ENCODE results near the gene MALAT1.

DNA sequence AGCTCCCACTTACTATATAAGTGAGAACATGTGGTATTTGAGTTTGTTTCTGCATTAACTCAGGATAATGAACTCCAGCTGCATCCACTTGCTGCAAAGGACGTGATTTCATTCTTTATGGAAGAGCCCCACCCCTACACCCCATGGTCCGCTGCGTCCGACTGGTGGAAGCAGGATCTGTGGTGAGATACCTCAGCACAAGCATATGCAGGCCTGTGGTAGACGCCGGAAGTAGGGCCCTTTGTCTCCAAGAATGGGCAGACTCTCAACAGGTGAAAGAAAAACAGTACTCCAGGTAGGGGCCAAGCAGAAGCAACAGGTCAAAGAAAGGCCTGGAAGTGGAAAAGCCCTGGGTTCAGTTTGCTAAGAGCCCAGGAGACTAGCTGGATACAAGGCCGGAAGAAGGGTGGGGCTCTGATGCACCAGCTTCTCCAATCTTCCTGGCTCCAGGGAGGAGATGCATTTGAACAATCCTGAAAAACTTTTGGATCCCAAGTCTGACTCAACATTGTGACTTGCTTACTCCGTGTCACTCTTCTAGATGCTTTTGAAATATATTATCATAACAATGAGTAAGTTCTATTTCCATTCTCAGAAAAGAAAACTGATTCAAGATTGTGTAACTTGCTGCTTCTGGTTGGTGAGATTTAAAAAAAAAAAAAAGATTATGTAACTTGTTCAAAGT lies 45.9 kb upstream of the MALAT1 start:
- TF ChIP-seq SUZ12 (IDR thresholded peaks at IDR 0.05; ENCODE audit: low read length) (no peak), POLR2AphosphoS5 (IDR thresholded peaks at IDR 0.05; ENCODE audit: low read depth, low read length) (no peak), TEAD4 (IDR thresholded peaks at IDR 0.05; ENCODE audit: low read depth, low read length) (no peak), CREB1 (IDR thresholded peaks at IDR 0.05) (no peak), SIN3A (conservative IDR thresholded peaks at IDR 0.05 in 1 of 2, IDR thresholded peaks at IDR 0.05 in 1 of 2; ENCODE audit: low read depth in 1 of 2, low read length in 2 of 2) (no peak), POLR2A (IDR thresholded peaks at IDR 0.05; ENCODE audit: control extremely low read depth in 1 of 2, low read depth in 2 of 2, low read length in 2 of 2) (no peak), EZH2 (IDR thresholded peaks at IDR 0.05; ENCODE audit: low read depth, low read length, severe bottlenecking) (no peak), CEBPB (IDR thresholded peaks at IDR 0.05; ENCODE audit: low read depth, low read length) (no peak), ZNF274 (IDR thresholded peaks at IDR 0.05; ENCODE audit: borderline replicate concordance, extremely low read depth, low read length) (no peak), TAF1 (IDR thresholded peaks at IDR 0.05; ENCODE audit: low read depth, low read length) (no peak)
- TF ChIP-seq, protein P1, sequence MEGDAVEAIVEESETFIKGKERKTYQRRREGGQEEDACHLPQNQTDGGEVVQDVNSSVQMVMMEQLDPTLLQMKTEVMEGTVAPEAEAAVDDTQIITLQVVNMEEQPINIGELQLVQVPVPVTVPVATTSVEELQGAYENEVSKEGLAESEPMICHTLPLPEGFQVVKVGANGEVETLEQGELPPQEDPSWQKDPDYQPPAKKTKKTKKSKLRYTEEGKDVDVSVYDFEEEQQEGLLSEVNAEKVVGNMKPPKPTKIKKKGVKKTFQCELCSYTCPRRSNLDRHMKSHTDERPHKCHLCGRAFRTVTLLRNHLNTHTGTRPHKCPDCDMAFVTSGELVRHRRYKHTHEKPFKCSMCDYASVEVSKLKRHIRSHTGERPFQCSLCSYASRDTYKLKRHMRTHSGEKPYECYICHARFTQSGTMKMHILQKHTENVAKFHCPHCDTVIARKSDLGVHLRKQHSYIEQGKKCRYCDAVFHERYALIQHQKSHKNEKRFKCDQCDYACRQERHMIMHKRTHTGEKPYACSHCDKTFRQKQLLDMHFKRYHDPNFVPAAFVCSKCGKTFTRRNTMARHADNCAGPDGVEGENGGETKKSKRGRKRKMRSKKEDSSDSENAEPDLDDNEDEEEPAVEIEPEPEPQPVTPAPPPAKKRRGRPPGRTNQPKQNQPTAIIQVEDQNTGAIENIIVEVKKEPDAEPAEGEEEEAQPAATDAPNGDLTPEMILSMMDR (IDR thresholded peaks at IDR 0.05; ENCODE audit: control extremely low read depth in 1 of 3, insufficient read depth in 1 of 3, low read depth in 1 of 3, low read length in 3 of 3): no peak
